Activated CD4-positive, alpha-beta T cell treated with anti-CD3 and anti-CD28 coated beads, Interleukin-2, Interleukin-4, amounts not matched to agents 100 ng/mL and 50 ng/mL, durations not matched to agents 16 hours and 8 hours (primary cell): ENCODE data around the gene ACVR1.

Experiments
- DNase-seq: peaks from one replicate; pipeline ENCODE4 v3.0.0-alpha.2; 2020; ENCODE audit warnings: low spot score

The ACVR1 gene

DNA sequence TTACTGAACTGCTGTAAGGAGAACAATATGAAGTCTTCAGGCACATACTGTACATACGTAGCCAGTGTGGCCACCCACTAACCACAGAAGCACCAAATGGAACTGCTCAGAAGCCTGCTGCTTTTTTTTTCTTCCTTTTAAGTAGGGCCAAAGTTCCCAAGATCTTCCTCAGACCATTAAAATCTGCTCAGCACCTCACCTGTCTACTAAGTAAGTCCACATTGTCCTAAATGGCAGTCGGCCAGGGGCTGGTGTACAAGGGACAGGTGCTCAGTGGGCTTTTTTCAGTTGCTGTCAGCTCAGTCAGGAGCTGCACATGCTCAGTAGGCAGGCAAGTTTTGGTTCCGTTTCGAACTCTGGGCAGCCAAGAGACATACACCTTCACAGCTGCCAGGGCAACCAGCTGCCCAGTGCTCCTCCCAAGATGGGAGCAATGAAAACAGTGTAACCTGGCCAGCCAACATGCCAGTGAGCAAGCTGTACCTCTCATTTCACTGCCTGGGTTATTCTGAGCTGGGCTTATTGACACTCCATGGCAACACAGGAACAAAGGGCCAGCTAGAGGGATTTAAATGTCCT lies 86.1 kb downstream of the ACVR1 start:
- no peak for DNase-seq

DNA sequence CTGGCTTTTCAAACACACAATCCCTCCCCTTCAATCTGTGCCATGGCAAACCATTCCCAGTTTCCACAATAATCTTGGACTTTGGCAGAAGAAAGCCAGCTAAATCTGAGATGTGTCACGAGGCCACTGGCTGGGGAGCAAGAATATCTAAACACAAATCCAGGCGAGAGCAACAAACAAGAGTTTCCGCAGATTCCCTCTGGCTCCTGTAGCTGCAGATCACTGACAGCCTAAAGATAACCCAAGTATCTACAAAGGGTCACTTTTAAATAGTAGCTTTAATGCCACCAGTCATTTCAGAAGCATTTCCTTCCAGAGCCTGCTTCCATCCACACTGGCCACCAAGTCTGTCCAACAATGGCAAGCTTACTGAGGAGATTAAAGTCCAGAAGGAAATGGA lies 86.9 kb downstream of the ACVR1 start:
- no peak for DNase-seq

DNA sequence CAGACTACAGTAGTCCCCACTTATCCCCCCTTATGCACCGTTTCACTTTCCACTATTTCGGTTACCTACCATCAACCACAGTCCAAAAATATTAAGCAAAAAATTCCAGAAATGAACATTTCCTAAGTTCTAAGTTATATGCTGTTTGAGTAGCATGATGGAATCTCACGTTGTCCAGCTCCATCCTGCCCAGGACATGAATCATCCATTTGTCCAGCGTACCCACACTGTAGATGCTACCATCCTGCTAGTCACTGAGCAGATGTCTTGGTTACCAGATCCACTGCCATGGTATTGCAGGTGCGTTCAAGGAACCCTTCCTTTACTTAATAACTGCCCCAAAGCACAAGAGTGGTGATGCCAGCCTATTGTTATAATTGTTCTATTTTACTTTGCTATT lies 87.9 kb downstream of the ACVR1 start:
- DNase-seq: no peak

DNA sequence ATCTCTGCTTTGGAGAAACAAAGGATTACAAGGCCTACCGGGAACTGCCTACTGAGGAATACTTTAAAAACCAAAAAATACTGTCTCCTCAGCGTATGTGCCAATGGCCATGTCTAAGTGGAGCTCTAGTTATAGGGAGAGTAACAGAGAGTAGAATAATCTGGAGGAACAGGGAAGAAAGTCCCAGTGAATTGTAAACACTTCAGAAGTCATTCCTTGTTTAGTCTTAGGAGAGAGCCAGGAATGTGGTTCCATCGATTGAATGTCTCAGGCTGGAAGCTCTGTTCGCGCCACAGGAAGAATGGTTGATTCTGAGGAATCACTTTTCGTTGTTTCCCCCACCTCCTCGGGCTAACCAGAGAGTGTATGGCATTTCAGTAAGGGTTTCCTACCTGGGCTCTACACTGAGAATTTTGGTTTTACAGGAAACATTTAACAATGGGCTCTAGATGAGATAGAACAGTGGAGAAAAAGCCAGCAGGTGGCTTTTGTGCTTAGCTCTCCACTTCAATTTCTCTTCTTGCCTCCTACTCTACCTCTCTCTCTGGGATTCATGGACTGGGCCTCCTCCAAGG lies 88.7 kb downstream of the ACVR1 start:
- DNase-seq: no peak

DNA sequence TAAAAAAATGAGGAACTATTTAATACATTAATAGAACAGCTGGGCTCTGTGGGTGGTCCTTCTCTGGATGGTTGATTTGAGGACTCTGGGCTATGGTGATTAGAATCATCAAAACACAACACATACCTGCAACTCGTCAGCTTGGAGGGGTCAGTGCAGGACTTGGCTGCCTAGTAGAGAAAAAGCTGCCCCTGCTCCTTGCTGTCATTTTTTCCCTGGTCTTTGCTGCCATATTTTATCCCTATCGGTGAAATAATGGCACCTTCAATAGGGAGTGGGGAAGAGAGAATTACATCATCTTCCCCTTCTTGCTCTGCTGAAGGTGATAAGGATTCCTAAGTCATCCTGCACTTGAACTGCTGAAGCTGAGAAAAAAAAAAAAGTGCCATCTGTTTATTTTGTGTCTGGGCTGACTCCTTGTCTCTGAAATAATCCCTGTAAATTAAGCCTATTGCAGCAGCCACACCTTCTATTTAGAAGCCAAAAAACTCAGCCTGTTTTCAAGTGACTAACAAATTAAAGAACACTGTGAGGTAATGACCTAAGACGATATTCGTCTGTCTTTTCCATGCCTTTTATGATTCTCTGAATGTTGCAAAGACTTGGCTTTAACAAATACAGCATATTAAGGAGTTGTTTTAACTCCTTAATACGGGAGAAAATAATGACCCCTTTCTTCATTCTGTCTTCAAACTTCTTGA lies 89.3 kb downstream of the ACVR1 start:
- no peak for DNase-seq

DNA sequence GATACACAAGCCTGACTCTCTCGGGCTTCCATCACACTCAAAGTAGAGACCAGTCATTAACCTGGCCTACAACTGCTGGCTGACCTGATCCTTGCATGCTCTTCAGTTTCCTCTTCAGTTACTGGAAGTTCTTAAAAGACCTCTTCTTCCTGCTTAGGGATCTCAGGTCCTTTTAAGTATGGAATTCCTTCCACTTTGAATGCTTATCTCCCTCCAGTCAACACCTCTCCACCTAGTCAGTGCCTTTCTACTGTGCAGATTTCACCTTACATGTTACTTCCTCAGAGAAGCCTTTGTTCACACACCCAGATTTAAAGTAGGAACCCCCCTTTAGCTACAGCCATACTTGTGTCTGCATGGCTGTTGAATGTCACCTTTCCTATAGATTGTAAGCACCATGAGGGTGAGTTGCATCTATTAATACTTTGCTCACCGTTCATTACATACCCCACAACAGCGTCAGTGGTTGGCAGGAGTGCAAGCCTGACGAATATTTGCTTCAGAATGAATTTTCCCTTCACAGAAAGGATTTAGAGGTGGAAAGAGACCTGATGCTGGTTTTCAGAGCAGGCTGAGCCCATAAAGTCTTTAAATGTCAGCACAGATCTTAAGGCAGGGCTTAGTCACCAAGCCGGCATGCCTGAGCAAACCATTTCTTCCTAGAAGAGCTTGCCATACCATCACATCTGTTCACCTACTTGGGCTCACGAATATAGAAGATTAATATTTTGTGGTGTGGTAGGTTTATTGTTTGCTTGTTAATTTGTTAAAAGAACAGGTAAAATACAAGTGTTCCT lies 90.1 kb downstream of the ACVR1 start:
- no peak for DNase-seq

DNA sequence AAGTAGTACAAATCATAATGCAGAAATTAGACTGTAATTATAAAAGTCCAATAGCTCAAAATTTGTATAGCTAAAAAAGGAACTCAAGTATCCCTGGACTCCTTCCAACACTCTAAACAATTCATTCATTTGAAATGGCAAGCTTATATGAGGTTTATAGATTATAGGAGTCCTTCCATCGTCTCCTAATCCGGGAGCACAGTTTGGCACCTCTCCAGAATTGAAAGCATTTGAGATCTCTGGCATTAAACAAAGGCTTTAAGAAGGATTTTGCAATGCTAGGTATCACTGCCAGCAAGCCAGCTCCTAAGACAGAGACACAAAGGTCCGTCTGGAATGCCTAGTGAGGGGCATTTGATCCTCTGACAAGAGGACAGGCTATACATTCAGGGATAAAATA lies 90.9 kb downstream of the ACVR1 start:
- no peak for DNase-seq

DNA sequence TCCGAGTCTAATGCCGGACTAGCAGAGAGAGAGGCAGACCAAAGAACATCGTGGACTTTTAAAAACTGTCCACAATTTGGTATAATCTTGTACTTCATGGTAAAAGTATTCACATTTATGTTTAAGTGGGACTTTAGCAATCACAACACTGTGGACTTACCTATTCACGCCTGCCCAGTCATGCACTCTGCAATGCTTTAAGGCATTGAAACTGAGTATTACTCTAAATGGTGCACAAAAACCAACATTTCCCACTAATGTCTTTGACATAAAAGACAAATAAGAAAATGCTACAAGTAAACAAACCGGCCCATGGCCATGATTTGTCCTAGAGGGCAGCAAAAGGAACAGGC lies 91.3 kb downstream of the ACVR1 start:
- no peak for DNase-seq

DNA sequence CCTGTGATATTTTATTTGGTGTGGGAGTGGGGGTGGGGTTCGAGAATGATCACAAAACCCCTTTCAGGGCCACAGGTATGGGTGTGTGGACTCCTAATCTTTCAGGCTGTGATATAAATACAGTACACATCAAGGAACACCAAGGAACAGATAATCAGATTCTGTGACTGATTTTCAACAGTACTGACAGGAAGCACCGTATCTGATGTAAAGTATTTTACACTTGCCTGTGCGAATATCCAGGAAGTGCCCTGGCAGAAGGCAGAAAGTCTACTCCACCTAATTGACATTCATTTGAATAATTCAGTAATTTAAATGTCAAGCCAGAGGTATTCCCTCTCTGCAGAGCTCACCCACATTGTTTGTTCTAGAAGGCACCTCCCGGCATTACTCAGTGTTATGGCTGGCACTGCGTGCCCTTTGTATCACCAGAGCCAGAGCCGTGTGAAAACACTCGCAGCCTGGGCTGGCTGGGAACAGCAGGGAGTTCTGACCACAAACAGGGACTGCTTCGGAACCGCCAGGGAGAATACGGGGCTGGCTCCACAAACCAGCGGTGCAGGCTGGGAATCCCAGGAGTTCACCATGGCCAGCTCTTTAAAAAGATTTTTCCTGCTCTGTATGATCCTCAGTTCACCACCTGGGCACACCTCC lies 91.8 kb downstream of the ACVR1 start:
- DNase-seq: no peak

DNA sequence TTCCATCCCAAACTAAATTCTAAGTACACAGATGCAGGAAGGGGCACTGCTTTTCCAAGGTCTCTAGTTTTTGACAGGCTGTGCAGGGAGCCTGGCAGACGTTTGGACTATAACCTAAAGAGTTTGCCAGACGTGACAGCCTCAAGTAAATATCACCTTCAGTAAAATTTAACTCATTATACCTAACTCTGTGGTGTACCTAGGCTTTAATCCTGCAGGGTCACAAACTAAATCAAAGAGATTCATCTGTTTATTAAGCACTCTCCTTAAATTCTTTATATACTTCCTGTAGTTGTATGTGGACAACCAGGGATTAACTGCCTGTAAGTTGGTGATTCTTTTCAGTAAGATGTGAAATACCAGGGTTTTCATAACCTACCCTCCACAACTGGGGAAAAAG lies 92.9 kb downstream of the ACVR1 start:
- no peak for DNase-seq

DNA sequence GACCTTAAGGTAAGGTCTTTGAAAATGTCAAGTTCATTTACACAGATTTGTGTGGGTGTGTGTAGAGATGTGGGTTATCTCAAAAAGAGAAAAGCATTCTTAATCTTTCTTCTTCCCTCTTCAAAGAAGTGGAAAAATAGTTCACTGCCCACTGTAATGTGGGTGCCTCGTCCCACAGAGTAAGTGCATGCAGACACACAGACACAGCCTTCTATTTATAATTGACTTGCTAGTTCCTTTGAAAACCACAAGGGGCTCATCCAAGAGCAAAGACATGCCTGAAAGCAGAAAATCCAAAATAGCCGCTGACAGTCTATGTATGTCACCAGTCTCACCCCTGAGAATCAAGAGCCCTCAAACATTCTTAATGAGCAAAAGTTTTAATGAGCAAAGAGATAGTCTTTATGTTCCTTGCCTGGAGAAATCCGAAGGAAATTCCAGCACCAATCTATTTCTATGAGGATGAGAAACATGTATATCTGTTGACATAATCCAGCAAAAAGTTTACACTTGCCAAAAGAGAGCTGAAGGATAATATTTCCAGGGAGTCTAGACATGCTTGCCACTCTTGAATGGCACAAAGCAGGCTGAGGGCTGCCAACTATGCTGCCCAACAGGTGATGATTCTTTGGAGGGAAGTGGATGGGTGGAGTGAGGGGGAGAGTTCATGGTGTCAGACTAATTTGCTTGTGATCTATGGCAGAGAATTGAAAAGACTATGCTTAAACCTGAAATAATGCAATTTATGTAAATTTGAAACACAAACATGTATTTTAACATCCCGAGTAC lies 93.9 kb downstream of the ACVR1 start:
- no peak for DNase-seq

DNA sequence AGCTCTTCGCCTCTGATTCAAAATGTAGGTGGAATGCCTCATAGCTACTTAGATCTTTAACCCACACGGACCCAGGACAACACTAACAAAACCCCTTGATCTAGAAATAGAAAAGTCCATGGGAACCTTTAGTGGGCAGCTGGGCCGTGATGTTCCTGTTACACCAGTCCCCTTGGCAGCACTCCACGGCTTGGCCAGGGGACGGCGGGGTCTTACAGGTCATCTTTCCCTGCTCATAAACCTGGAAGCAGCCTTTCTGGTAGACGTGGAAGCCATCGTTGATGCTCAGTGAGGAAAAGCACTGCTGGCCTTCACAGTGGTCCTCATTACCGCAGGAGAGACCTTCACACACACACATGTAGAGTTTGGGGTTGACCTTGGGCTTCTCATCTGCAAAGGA lies 95.9 kb downstream of the ACVR1 start:
- no peak for DNase-seq

DNA sequence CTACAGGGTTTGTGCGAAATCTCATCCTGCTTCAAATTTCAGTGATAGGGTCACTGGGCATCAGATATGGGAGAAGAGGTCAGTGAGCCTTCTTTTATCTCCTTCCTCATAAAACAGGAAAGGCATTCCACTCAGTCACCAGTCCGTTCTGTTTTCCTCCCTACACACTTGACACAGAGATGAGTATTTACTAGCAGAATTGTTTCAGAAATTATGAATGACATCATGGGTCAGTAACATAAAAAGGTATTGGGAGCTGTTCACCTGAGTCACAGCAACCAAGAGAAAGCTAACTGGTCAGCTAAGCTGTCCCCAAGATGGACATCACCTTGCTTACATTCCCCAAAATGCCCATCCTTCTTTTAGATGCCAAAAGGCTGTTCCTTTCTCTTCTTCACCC lies 96.3 kb downstream of the ACVR1 start:
- DNase-seq: no peak

DNA sequence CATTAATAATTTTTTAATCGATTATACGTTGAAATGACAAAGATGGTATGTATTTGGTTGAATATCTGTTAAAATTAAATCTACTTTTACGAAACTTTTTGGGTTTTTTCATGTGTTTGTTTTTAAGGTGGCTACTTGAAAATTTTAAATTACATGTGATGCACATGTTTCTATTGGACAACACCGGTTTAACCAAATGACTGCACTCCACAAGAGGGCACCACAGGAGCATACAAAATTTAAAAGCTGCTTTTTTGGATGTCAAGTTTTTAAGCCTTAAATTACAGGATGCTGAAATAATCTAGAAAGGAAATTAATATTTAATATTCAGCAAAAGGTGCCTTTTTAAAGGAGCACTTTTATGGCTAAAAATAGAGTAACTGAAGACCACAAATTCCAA lies 98.7 kb downstream of the ACVR1 start:
- DNase-seq: peak; percentile 39

DNA sequence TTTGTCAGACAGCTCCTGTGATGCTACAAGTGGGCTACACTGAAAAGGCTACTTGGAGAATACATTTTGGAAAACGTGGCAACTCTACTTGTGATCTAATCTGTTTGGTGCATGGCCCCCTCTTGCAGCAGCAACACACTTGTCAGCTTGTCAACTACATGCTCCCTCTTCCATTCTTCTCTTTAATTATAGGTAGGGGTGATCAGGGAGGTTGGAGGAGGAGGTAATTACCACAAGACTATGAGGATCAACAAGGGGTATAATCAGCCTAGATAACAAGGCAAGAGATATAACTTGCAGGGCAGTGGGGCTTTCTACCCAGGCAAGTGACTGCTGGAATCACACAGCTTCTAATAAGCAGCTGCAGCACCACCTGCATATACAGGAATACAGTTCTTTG lies 104.9 kb downstream of the ACVR1 start:
- DNase-seq: no peak

DNA sequence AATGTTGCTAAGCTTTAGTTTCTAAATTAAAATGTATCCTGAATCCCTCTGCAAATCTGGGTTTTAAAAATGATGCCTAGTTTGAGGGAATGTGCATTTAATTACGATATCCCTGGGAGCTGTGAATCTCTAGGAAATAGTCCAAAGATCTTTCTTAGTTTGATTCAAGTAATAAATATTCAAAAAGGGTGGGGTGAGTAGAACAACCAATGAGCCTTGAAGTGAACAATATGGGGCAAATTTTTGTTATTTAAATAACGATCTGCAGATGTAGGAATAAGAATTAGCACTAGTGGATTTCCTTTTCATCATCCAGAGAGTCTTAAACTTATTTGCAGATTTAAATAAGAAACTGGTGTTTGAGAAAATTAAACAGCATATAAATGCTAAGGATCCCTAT lies 106.3 kb downstream of the ACVR1 start:
- no peak for DNase-seq

DNA sequence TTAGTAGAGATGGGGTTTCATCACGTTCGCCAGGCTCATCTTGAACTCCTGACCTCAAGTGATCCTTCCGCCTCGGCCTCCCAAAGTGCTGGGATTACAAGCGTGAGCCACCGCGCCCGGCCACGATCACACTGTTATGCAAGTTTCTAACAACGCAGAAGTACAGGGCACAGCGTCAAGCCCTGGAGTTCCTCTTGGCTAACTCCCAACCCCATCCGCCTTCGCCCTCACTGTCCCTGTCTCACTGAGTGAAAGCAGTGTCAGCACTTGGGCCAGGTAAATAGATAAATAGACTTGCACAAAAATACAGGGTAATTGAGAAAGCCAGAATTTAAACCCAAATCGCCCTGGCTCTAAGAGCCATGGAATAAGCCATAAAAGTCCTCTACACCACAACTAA lies 111.7 kb downstream of the ACVR1 start:
- no peak for DNase-seq

DNA sequence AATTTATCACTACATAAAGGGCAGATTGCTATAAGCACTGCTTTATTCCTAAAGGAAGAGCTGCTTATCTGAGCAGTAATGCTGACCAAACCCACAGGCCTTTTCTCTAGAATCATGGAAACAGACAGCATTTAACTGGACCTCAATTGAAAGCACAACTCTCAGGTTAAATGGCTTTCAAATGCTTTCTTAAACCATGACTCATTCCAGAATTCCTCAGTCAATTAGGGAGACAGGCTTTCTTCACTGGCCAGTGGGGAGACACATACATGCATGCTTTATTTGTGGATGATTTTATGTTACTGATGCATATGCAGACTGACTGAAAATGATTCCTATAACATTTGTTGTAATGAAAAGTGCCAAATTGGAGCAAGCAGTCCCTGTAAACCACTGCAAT lies 114.6 kb downstream of the ACVR1 start:
- DNase-seq: no peak

DNA sequence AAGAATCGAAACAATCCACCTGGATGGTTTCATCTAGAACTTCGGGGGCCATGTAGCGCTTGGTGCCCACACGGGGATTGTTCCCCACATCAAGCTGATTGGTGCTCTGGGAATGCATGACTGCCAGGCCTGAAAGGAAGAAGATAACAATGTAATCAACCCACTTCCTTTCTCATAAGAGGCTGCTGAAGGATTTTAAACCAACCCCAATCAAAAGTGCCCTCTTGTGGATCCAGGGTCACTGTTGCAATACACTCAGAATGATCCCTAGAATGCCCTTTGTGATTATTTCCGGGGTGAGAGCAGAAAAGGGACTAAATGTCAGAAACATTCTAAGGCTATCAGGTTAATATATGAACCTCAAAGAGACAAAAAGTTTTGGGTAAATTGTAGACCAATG lies 115.2 kb downstream of the ACVR1 start:
- no peak for DNase-seq

DNA sequence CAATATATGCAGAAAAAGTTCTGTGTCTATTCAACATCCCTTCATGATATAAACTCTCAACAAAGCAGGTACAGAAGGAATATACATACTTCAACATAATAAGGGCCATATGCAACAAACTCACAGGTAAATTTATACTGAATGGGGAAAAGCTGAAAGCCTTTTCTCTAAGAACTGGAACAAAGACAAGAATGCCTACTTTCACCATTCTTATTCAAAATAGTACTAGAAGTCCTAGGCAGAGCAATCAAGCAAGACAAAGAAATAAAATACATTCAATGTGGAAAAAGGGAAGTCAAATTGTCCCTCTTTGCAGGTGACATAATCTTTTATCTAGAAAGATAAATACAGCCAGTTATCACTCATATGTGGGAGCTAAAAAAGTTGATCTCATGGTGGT lies 116.3 kb downstream of the ACVR1 start:
- no peak for DNase-seq

DNA sequence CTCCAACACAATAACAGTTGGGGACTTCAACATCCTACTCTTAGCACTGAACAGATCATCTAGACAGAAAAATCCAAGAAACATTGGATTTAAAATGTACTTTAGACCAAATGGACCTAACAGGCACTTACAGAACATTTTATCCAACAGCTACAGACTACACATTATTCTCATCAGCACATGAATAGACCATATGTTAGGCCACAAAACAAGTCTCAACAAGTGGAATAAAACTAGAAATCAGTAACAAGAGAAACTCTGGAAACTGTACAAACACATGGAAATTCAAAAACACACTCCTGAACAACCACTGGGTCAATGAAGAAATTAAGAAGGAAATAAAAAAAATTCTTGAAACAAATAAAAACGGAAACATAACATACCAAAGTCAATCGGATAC lies 117.5 kb downstream of the ACVR1 start:
- DNase-seq: no peak

DNA sequence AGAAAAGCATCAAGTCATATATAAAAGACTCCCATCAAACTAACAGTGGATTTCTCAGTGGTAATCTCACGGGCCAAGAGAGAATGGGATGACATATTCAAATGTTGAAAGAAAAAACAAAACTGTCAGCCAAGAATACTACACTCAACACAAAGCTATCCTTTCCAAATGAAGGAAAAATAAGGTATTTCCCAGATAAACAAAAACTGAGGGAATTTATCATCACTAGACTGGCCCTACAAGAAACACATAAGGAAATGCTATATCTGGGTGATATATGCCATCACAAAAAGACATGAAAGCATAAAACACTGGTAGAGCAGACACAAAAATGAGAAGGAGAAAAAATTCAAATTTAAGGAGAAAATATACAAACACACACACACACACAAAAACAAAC lies 118.6 kb downstream of the ACVR1 start:
- DNase-seq: no peak
